MV-4-11 (cell line): Measurements from ENCODE around the gene HS3ST3B1.

ENCODE experiments used
- DNase-seq: peaks from one replicate; lab custom pipeline; 2025; lab: John Stamatoyannopoulos, UW

HS3ST3B1 gene

GRCh38 chr17:14321476-14321949 lies 20.6 kb downstream of the HS3ST3B1 start:
- peak; percentile 22 for DNase-seq

- DNase-seq = peak; percentile 24
These were observed 21.3 kb downstream of the HS3ST3B1 start for GRCh38 chr17:14321980-14322776.

DNA sequence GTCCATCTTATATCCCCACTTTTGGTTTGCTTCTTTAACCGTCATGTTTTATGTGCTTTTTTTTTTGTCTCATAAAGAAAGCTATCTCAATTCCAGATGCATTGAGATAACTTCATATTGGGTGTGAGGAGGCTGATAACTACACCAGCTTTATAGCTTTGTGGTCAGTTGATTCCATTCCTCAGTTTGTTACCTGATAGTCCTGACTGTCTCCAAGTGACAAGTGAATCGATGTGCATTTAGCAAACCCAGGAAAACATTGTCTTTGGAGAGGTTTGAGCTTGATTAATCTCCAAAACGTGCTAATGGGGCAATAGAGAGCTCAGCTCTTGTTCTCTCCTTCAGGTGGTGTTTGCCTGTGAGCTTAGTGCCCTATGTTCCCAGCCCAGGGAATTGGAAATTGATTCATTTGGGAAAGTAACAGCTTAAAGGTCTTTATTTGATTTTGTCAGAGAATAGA lies 22.7 kb downstream of the HS3ST3B1 start:
- DNase-seq = no peak

DNA sequence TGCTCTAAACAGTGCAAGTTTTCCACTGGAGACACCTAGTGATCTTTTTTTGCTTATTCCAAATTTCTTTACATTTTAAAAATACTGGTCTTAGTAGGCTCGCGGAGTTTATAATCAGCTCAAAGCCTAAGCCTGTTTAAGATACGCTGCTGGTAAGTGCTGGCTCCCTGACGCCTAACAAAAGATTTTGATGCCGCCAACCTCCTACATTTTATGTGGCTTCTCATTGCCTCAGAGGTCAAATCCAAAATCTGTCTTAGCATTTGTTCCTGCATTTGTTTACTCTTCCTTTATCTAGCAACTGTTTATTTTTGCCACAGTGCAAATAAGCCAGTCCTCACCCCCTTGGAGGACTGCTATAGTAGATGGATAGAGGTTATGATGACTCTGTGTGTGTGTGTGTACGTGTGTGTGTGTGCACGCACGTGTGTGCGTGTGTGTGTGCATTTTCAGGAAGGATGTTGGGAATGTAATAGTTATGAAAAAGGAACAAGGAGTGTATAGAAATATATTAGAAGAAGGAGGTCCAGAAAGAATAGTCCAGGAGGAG lies 24.8 kb downstream of the HS3ST3B1 start:
- DNase-seq = no peak

GRCh38 chr17:14329900-14330491 lies 29.1 kb downstream of the HS3ST3B1 start:
- no peak for DNase-seq

DNA sequence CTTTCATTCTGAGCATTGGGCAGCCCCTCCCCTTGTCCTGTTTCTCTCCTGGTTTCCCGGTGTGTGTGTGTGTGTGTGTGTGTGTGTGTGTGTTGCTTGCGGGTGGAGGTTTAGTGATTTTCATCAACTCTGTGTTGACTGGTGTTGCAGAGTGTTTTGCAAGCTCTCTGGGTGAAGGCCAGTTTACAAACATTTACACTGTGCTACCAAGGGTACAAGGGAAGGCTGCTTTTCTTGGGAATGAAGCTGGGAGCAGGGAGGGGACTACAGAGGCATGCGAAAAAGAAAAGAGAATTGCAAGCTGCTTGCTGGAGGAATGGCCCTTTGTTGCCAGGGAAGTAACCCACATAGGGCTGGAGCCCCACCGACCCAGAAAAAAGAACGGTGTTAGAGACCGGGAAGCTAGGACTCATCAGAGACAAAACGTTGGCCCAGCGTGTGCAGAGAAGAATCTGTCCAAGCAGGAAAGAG lies 29.6 kb downstream of the HS3ST3B1 start:
- DNase-seq = no peak

DNA sequence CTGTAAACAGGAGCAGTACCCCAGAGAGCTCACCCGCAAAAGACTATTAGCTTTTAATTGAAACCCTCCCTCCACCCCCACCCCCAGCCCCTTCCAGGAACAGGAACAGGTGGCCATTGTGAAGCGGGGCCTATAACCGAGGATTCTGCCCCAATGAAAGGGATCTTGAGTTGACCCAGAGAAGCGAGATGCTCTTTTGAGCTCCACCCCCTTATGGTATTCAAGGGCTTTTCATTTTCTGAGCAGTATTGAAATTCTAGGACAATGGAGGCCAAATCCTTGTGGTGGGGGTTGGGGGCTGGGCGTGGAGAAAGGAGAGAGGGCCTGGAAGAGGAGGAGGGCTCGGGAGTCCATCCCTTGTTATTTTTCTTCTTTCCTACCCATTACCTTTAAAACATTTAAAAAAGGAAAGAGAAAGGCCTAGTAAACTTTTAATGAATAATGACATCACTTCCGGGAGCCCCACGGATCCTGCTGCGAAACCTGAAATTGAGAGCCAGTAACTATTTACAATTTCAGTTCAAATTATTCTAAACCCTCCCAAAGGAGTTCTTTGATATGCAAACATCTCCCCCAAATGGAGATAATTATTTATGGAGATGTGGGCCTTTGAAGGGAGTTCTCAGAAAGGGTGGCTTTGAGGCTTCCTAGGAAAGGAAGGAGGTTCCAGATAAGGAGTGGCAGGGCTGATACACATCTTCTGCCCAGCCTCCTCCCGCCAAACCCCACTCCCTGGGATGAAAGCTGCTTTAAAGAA lies 30.5 kb downstream of the HS3ST3B1 start:
- no peak for DNase-seq

- DNase-seq = no peak
These were observed 31.1 kb downstream of the HS3ST3B1 start for GRCh38 chr17:14331982-14332298.

DNA sequence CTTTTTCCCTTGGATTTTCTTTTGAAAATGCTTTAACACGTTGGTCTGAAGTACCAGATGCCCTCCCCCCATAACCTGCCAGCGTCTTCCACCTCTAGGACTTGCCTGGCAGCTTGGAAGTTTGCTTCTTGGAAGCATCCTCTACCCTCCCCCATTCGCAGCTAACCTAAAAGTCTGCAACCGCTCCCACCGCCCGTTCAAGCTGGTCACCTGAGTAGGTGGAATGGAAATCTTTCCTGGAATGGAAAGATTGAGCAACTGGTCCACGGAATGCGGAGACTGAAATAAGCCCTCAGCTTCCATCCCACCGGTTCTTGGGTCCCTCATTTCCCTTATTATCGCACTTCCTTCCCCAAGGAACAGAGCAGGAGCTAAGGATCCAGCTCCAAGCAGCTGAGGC lies 31.4 kb downstream of the HS3ST3B1 start:
- no peak for DNase-seq

- no peak for DNase-seq
These were observed 32.6 kb downstream of the HS3ST3B1 start for GRCh38 chr17:14333506-14333905.

DNA sequence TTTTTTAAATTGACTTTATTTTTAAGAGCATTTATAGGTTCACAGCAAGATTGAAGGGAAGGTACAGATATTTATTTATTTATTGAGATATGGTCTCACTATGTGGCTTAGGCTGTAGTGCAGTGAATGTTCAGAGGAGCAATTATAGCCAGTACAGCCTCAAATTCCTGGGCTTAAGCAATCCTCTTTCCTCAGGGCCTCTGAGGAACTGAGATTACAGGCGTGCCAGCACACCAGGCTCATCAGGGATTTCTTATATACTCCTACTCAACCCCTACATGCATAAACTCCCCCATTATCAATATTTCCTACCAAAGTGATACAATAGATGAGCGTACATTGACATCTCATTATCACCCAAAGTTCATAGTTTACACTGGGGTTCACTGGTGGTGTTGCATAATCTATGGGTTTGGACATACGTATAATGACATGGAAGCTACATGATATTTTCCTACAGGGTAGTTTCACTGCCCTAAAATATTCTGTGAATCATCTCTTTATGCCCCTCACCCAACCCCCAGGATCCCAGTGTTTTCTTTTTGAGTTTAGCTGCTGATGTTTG lies 33.5 kb downstream of the HS3ST3B1 start:
- peak; percentile 58 for DNase-seq

- DNase-seq = no peak
These were observed 34.0 kb downstream of the HS3ST3B1 start for GRCh38 chr17:14334919-14335318.

GRCh38 chr17:14336418-14336817 lies 35.5 kb downstream of the HS3ST3B1 start:
- no peak for DNase-seq

DNA sequence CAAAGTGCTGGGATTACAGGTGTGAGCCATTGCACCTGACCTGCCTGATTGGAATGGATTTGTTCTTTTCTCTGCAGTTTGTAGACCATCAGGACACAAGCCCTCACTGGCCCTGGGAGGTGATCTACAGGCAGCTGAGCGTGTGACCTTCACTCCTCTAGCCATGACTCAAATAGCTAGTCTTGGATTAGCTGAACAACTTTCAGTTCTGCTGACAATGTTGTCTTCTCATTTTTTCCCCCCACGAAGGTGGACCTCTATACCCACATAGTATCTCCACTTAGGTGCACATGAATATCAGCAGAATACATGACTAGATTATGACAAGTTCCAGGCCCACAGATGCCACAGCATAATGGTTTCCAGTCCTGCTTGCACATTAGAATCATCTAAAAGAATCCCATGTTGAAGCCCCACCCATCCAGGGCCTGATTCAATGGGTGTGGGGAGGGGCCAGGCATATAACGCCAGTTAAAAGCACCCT lies 36.8 kb downstream of the HS3ST3B1 start:
- DNase-seq = no peak

GRCh38 chr17:14340857-14341754 lies 40.2 kb downstream of the HS3ST3B1 start:
- DNase-seq = no peak

GRCh38 chr17:14341866-14342265 lies 41.0 kb downstream of the HS3ST3B1 start:
- no peak for DNase-seq

- no peak for DNase-seq
These were observed 45.9 kb downstream of the HS3ST3B1 start for GRCh38 chr17:14346801-14347200.

DNA sequence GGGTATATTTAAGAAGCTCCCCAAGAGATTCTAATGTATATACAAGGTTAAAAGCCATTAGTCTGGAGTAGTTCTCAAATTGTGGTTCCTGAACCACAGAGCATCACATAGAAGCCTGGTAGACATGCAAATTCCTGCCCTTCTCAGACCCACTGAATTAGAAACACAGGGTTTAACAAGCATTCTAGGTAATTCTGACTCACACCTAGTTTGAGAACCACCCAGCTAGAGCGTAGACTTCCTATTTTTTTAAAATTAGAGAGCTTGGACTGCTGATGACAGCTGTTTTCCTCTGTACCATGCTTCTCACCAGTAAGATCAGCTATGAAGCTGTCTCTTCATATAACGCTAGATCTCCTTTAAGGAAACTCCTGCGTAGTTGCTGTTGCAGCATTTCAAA lies 50.6 kb downstream of the HS3ST3B1 start:
- DNase-seq = peak; percentile 89

DNA sequence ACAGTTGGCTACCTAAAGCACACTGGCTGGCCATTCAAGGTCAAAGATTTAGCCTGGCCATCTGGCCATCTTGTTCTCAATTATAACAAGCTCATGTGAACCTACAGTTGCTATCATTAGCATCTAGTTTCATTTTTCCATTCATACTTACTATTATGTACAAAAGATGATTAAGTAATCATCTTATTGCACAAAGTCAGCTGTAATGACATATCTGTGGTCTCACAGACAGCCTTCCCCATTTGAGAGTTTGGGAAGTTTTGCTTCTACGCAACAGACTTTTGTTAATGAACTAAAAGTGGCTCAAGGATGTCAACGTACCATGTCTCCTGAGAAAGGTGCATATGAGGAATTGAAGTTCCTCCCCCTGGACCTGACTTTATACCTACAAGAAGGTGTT lies 51.3 kb downstream of the HS3ST3B1 start:
- DNase-seq = peak; percentile 85

- no peak for DNase-seq
These were observed 53.1 kb downstream of the HS3ST3B1 start for GRCh38 chr17:14353861-14354474.
